Lower leg skin (tissue), 3 donors: ENCODE data around the gene UBASH3B.

Experiments
- POLR2A ChIP-seq, 2 donors: fragments of 450-650 bp; IDR thresholded peaks; one replicate each; pipeline ENCODE4 v1.6.1; 2016 to 2017; ENCODE audit warnings: antibody characterized with exemption in 2 of 2, mild to moderate bottlenecking in 1 of 2, moderate library complexity in 1 of 2
- TF ChIP-seq, protein P1 (sequence below), 3 donors: fragments of 450-650 bp; IDR thresholded peaks; one replicate each; pipeline ENCODE4 v1.5.1; 2016; ENCODE audit warnings: antibody characterized with exemption in 3 of 3, mild to moderate bottlenecking in 3 of 3, moderate library complexity in 2 of 3

DNA sequence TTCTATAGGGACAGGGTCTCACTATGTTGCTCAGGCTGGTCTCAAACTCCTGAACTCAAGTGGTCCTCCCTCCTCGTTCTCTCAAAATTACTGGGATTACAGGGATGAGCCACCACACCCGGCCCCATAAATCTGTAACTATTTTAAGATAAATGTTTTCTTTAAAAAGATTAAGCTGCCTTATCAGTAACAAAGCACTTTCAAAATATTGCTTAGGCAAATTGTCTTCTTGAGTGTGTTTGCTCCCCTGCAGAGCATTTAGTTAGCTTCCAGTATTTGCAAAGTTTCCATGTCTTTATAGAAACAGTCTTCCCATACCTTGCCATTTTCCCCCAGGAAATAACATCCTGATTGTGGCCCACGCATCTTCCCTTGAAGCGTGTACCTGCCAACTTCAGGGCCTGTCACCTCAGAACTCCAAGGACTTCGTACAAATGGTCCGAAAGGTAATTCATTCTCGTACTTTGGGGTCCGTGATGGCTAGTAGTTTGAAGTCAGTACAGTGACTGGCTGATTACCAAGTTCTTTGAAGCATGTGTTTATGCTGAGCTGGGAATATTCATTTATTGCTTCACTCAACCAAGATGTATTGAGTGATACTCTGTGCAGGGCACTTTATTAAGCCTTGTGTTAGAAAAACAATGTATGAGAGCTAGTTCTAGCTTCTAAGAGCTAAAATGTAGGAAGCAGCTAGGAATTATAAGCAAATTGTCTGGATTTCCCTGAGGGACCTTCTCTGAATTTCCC is 152.4 kb downstream of the UBASH3B start:
- TF ChIP-seq, protein P1, sequence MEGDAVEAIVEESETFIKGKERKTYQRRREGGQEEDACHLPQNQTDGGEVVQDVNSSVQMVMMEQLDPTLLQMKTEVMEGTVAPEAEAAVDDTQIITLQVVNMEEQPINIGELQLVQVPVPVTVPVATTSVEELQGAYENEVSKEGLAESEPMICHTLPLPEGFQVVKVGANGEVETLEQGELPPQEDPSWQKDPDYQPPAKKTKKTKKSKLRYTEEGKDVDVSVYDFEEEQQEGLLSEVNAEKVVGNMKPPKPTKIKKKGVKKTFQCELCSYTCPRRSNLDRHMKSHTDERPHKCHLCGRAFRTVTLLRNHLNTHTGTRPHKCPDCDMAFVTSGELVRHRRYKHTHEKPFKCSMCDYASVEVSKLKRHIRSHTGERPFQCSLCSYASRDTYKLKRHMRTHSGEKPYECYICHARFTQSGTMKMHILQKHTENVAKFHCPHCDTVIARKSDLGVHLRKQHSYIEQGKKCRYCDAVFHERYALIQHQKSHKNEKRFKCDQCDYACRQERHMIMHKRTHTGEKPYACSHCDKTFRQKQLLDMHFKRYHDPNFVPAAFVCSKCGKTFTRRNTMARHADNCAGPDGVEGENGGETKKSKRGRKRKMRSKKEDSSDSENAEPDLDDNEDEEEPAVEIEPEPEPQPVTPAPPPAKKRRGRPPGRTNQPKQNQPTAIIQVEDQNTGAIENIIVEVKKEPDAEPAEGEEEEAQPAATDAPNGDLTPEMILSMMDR (IDR thresholded peaks at IDR 0.05): no peak
- TF ChIP-seq POLR2A (IDR thresholded peaks at IDR 0.05): no peak
